WTC11 (cell line): ENCODE results near the gene C1QTNF9B. TPM values are rescaled to one million over a fixed set of nuclear protein-coding genes. Genes with fewer than 3 reads are reported as not detected.

Experiments
- ATAC-seq: fragments of 200-7000 bp; cut with Tn5 transposase; 2 replicates; pipeline ENCODE4 v1.10.0; 2021; ENCODE audit warnings: mild to moderate bottlenecking, moderate library complexity
- CTCF ChIA-PET: fragments of 300-600 bp; sonication (Branson Sonifier 250); formaldehyde crosslinking; loops from one replicate; lab custom pipeline; 2021; ENCODE audit warnings: antibody characterized with exemption; lab: Charles Lee
- POLR2A ChIA-PET: fragments of 350-600 bp; sonication (Branson Sonifier 250); formaldehyde crosslinking; loops from one replicate; lab custom pipeline; 2021; ENCODE audit warnings: antibody characterized with exemption; lab: Charles Lee
- DNase-seq: peaks from one replicate; pipeline ENCODE4 v3.0.0; 2021; ENCODE audit warnings: low spot score
- H3K27ac Mint-ChIP-seq: 2 replicates; pipeline ENCODE4 v1.8.0; 2021; ENCODE audit warnings: mixed read lengths
- H3K27me3 Mint-ChIP-seq: 2 replicates; pipeline ENCODE4 v1.8.0; 2021; ENCODE audit warnings: low read depth, mild to moderate bottlenecking, moderate library complexity, mixed read lengths
- H3K36me3 Mint-ChIP-seq: 2 replicates; pipeline ENCODE4 v1.8.0; 2021; ENCODE audit warnings: mixed read lengths
- H3K4me1 Mint-ChIP-seq: 2 replicates; pipeline ENCODE4 v1.8.0; 2022; ENCODE audit warnings: mixed read lengths
- H3K4me3 Mint-ChIP-seq: 2 replicates; pipeline ENCODE4 v1.8.0; 2021; ENCODE audit warnings: mild to moderate bottlenecking, moderate library complexity, mixed read lengths
- H3K9me3 Mint-ChIP-seq: 2 replicates; pipeline ENCODE4 v1.8.0; 2021; ENCODE audit warnings: mixed read lengths
- ATF1 ChIP-seq: sonication (generic); formaldehyde crosslinking; IDR thresholded peaks from 2 replicates; pipeline ENCODE4 v1.8.1; 2023; ENCODE audit warnings: mild to moderate bottlenecking, moderate library complexity, missing genetic modification reagents
- FOXK1 ChIP-seq: sonication (generic); formaldehyde crosslinking; IDR thresholded peaks from 2 replicates; pipeline ENCODE4 v1.8.0; 2022; ENCODE audit warnings: mild to moderate bottlenecking, moderate library complexity, missing genetic modification reagents
- MYBL2 ChIP-seq: sonication (generic); formaldehyde crosslinking; IDR thresholded peaks from 2 replicates; pipeline ENCODE4 v1.8.1; 2023; ENCODE audit warnings: mild to moderate bottlenecking, moderate library complexity, missing genetic modification reagents
- RORB ChIP-seq: fragments of 250-450 bp; sonication (Bioruptor Pico); IDR thresholded peaks from 2 replicates; pipeline ENCODE4 v1.9.0; 2021; ENCODE audit warnings: mild to moderate bottlenecking
- SMAD4 ChIP-seq: sonication (generic); formaldehyde crosslinking; IDR thresholded peaks from 2 replicates; pipeline ENCODE4 v1.8.0; 2022; ENCODE audit warnings: mild to moderate bottlenecking, missing genetic modification reagents
- TEAD4 ChIP-seq: sonication (generic); formaldehyde crosslinking; IDR thresholded peaks from 2 replicates; pipeline ENCODE4 v1.8.0; 2022; ENCODE audit warnings: mild to moderate bottlenecking, missing genetic modification reagents
- ZBTB21 ChIP-seq: sonication (generic); formaldehyde crosslinking; IDR thresholded peaks from 2 replicates; pipeline ENCODE4 v1.8.1; 2023; ENCODE audit warnings: mild to moderate bottlenecking, missing genetic modification reagents, borderline replicate concordance
- total RNA-seq: library from RNA; stranded (reverse); gene quantifications from 3 replicates; pipeline ENCODE4 v1.2.3, GENCODE V29; 2021
- TF ChIP-seq, protein P1 (sequence below): fragments of 200-600 bp; IDR thresholded peaks from 2 replicates; pipeline ENCODE4 v1.8.0; 2022; ENCODE audit warnings: antibody characterized with exemption
- TF ChIP-seq, protein P2 (sequence below): sonication (generic); formaldehyde crosslinking; IDR thresholded peaks from 2 replicates; pipeline ENCODE4 v1.8.0; 2022; ENCODE audit warnings: mild to moderate bottlenecking, missing genetic modification reagents
- TF ChIP-seq, protein P3 (sequence below): sonication (generic); formaldehyde crosslinking; IDR thresholded peaks from 2 replicates; pipeline ENCODE4 v1.8.1; 2022; ENCODE audit warnings: missing genetic modification reagents, borderline replicate concordance
- TF ChIP-seq, protein P4 (sequence below): fragments of 250-450 bp; sonication (Bioruptor Pico); IDR thresholded peaks from 2 replicates; pipeline ENCODE4 v1.8.0; 2021; ENCODE audit warnings: mild to moderate bottlenecking
- TF ChIP-seq, protein P5 (sequence below): sonication (generic); formaldehyde crosslinking; IDR thresholded peaks from 2 replicates; pipeline ENCODE4 v1.8.0; 2023; ENCODE audit warnings: missing genetic modification reagents
- TF ChIP-seq, protein P6 (sequence below): fragments of 250-450 bp; sonication (Bioruptor Pico); IDR thresholded peaks from 2 replicates; pipeline ENCODE4 v1.9.0; 2021; ENCODE audit warnings: mild to moderate bottlenecking, borderline replicate concordance
- TF ChIP-seq, protein P7 (sequence below): sonication (generic); formaldehyde crosslinking; IDR thresholded peaks from 2 replicates; pipeline ENCODE4 v1.8.1; 2022; ENCODE audit warnings: low read depth, mild to moderate bottlenecking, moderate library complexity, missing genetic modification reagents, borderline replicate concordance
- TF ChIP-seq, protein P8 (sequence below): sonication (generic); formaldehyde crosslinking; IDR thresholded peaks from 2 replicates; pipeline ENCODE4 v1.8.1; 2022; ENCODE audit warnings: mild to moderate bottlenecking, moderate library complexity, missing genetic modification reagents
- TF ChIP-seq, protein P9 (sequence below): fragments of 250-450 bp; sonication (Bioruptor Pico); IDR thresholded peaks from 2 replicates; pipeline ENCODE4 v2.1.2; 2022; ENCODE audit warnings: mild to moderate bottlenecking, moderate library complexity

Gene C1QTNF9B
- total RNA-seq, 1 experiment from 2014 or later: 0.20 TPM

DNA sequence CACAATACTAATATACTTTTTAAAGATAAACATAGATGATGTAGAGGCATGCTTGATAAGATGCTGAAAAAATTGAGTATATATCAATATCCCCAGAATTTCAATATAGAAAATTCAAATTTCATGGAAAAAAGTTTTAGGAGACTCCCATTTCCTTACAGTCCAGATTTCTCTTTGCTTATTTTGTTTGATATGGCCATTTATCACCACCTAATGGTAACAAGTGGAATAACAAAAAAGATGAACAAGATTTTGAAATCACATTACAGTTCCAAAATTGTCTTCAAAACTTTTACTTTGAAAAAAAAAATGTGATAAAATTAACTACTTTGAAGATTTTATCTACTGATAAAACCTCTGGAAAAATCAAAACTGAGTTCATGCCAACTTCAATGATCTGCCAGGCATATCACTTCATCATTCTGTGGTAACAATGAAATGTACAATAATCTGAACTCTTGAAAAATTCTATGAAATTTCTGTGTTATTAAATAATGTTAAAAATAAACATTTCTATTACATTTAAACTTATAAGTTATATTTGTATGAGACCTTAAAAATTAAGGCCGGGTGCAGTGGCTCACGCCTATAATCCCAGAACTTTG lies 25.6 kb downstream of the C1QTNF9B start:
- Mint-ChIP-seq H3K4me3 (no peak overlapping the region), H3K4me1 (no peaks in the 10 kb centered on the region), H3K27ac (no peak overlapping the region), H3K9me3 (no peaks in the 10 kb centered on the region), H3K36me3 (no peaks in the 10 kb centered on the region), H3K27me3 (no peaks in the 10 kb centered on the region)
- TF ChIP-seq, protein P1, sequence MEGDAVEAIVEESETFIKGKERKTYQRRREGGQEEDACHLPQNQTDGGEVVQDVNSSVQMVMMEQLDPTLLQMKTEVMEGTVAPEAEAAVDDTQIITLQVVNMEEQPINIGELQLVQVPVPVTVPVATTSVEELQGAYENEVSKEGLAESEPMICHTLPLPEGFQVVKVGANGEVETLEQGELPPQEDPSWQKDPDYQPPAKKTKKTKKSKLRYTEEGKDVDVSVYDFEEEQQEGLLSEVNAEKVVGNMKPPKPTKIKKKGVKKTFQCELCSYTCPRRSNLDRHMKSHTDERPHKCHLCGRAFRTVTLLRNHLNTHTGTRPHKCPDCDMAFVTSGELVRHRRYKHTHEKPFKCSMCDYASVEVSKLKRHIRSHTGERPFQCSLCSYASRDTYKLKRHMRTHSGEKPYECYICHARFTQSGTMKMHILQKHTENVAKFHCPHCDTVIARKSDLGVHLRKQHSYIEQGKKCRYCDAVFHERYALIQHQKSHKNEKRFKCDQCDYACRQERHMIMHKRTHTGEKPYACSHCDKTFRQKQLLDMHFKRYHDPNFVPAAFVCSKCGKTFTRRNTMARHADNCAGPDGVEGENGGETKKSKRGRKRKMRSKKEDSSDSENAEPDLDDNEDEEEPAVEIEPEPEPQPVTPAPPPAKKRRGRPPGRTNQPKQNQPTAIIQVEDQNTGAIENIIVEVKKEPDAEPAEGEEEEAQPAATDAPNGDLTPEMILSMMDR: 0 out of 2 replicates have a peak, but pooled peaks have one; percentile 13
- TF ChIP-seq, protein P2, sequence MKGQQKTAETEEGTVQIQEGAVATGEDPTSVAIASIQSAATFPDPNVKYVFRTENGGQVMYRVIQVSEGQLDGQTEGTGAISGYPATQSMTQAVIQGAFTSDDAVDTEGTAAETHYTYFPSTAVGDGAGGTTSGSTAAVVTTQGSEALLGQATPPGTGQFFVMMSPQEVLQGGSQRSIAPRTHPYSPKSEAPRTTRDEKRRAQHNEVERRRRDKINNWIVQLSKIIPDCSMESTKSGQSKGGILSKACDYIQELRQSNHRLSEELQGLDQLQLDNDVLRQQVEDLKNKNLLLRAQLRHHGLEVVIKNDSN (CRISPR knock-in tag): no peak
- ATAC-seq (no peak), DNase-seq (no peak)
- ChIA-PET POLR2A (no interaction called here), CTCF (no interaction called here)

DNA sequence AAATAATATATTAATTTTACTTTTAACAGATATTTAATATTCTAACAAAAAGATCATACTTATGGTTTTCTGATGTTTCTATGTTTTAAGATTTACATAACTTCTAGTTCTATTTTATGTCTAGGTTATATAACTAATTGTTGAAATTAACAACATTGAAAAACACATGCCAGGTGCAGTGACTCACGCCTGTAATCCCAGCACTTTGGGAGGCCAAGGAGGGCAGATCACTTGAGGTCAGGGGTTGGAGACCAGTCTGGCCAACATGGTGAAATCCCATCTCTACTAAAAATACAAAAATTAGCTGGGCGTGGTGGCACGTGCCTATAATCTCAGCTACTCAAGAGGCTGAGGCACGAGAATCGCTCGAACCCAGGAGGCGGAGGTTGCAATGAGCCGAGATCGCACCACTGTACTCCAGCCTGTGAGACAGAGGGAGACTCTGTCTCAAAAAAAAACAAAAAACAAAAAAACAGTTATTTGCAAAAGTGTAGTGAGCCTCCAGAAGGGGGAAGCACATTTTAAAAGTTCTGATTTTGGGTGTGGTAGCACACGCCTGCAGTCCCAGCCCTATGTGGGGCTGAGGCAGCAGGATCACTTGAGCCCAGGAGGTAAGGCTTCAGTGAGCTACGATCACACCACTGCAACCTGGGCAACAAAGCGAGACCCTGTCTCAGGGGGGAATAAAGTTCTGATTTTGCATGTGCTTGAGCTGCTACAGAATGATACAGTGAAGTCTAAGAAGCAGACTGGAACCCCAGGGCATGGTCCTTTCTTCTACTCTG lies 26.8 kb downstream of the C1QTNF9B start:
- POLR2A ChIA-PET: no interaction called here
- TF ChIP-seq, protein P3, sequence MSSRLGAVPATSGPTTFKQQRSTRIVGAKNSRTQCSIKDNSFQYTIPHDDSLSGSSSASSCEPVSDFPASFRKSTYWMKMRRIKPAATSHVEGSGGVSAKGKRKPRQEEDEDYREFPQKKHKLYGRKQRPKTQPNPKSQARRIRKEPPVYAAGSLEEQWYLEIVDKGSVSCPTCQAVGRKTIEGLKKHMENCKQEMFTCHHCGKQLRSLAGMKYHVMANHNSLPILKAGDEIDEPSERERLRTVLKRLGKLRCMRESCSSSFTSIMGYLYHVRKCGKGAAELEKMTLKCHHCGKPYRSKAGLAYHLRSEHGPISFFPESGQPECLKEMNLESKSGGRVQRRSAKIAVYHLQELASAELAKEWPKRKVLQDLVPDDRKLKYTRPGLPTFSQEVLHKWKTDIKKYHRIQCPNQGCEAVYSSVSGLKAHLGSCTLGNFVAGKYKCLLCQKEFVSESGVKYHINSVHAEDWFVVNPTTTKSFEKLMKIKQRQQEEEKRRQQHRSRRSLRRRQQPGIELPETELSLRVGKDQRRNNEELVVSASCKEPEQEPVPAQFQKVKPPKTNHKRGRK (CRISPR knock-in tag): no peak
- TF ChIP-seq TEAD4 (CRISPR knock-in tag) (no peak), MYBL2 (no peak), ATF1 (CRISPR knock-in tag) (no peak), ZBTB21 (CRISPR knock-in tag) (no peak), FOXK1 (no peak), RORB (no peak), SMAD4 (CRISPR knock-in tag) (no peak)
- TF ChIP-seq, protein P4, sequence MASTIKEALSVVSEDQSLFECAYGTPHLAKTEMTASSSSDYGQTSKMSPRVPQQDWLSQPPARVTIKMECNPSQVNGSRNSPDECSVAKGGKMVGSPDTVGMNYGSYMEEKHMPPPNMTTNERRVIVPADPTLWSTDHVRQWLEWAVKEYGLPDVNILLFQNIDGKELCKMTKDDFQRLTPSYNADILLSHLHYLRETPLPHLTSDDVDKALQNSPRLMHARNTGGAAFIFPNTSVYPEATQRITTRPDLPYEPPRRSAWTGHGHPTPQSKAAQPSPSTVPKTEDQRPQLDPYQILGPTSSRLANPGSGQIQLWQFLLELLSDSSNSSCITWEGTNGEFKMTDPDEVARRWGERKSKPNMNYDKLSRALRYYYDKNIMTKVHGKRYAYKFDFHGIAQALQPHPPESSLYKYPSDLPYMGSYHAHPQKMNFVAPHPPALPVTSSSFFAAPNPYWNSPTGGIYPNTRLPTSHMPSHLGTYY (CRISPR knock-in tag): no peak
- TF ChIP-seq, protein P5, sequence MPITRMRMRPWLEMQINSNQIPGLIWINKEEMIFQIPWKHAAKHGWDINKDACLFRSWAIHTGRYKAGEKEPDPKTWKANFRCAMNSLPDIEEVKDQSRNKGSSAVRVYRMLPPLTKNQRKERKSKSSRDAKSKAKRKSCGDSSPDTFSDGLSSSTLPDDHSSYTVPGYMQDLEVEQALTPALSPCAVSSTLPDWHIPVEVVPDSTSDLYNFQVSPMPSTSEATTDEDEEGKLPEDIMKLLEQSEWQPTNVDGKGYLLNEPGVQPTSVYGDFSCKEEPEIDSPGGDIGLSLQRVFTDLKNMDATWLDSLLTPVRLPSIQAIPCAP (CRISPR knock-in tag): no peak
- TF ChIP-seq, protein P6, sequence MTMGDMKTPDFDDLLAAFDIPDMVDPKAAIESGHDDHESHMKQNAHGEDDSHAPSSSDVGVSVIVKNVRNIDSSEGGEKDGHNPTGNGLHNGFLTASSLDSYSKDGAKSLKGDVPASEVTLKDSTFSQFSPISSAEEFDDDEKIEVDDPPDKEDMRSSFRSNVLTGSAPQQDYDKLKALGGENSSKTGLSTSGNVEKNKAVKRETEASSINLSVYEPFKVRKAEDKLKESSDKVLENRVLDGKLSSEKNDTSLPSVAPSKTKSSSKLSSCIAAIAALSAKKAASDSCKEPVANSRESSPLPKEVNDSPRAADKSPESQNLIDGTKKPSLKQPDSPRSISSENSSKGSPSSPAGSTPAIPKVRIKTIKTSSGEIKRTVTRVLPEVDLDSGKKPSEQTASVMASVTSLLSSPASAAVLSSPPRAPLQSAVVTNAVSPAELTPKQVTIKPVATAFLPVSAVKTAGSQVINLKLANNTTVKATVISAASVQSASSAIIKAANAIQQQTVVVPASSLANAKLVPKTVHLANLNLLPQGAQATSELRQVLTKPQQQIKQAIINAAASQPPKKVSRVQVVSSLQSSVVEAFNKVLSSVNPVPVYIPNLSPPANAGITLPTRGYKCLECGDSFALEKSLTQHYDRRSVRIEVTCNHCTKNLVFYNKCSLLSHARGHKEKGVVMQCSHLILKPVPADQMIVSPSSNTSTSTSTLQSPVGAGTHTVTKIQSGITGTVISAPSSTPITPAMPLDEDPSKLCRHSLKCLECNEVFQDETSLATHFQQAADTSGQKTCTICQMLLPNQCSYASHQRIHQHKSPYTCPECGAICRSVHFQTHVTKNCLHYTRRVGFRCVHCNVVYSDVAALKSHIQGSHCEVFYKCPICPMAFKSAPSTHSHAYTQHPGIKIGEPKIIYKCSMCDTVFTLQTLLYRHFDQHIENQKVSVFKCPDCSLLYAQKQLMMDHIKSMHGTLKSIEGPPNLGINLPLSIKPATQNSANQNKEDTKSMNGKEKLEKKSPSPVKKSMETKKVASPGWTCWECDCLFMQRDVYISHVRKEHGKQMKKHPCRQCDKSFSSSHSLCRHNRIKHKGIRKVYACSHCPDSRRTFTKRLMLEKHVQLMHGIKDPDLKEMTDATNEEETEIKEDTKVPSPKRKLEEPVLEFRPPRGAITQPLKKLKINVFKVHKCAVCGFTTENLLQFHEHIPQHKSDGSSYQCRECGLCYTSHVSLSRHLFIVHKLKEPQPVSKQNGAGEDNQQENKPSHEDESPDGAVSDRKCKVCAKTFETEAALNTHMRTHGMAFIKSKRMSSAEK (CRISPR knock-in tag): no peak
- TF ChIP-seq, protein P7, sequence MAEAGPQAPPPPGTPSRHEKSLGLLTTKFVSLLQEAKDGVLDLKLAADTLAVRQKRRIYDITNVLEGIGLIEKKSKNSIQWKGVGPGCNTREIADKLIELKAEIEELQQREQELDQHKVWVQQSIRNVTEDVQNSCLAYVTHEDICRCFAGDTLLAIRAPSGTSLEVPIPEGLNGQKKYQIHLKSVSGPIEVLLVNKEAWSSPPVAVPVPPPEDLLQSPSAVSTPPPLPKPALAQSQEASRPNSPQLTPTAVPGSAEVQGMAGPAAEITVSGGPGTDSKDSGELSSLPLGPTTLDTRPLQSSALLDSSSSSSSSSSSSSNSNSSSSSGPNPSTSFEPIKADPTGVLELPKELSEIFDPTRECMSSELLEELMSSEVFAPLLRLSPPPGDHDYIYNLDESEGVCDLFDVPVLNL: no peak
- TF ChIP-seq, protein P8, sequence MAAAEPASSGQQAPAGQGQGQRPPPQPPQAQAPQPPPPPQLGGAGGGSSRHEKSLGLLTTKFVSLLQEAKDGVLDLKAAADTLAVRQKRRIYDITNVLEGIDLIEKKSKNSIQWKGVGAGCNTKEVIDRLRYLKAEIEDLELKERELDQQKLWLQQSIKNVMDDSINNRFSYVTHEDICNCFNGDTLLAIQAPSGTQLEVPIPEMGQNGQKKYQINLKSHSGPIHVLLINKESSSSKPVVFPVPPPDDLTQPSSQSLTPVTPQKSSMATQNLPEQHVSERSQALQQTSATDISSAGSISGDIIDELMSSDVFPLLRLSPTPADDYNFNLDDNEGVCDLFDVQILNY: no peak
- TF ChIP-seq, protein P9, sequence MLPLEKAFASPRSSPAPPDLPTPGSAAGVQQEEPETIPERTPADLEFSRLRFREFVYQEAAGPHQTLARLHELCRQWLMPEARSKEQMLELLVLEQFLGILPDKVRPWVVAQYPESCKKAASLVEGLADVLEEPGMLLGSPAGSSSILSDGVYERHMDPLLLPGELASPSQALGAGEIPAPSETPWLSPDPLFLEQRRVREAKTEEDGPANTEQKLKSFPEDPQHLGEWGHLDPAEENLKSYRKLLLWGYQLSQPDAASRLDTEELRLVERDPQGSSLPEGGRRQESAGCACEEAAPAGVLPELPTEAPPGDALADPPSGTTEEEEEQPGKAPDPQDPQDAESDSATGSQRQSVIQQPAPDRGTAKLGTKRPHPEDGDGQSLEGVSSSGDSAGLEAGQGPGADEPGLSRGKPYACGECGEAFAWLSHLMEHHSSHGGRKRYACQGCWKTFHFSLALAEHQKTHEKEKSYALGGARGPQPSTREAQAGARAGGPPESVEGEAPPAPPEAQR (CRISPR knock-in tag): no peak

More for the DNA sequence above, 26.8 kb downstream of the C1QTNF9B start:
- Mint-ChIP-seq H3K27ac (no peak overlapping the region), H3K27me3 (no peaks in the 10 kb centered on the region), H3K4me1 (no peaks in the 10 kb centered on the region), H3K4me3 (no peak overlapping the region), H3K36me3 (no peaks in the 10 kb centered on the region), H3K9me3 (no peaks in the 10 kb centered on the region)
- DNase-seq: no peak
- CTCF ChIA-PET: no interaction called here
- ATAC-seq: no peak
